Breast epithelium (tissue), 4 donors: ENCODE results near the gene GLIPR2. TPM values are rescaled to one million over a fixed set of nuclear protein-coding genes. Genes with fewer than 3 reads are reported as not detected.
"Not testable (repeated sequence)": the region's sequence is repeated elsewhere in the genome, so short reads cannot be mapped to it uniquely, and the experiment has no call there.

ENCODE experiments used
- DNase-seq, 2 donors: peaks; one replicate each; pipeline ENCODE4 v3.0.0-alpha.2; 2019; ENCODE audit warnings: low spot score in 2 of 2
- H3K27ac ChIP-seq, 2 donors: fragments of 200-600 bp; sonication (generic) in 1 of 2; one replicate each; pipeline ENCODE4 v1.5.1; 2016 to 2019; ENCODE audit warnings: mild to moderate bottlenecking in 1 of 2
- H3K27me3 ChIP-seq, 2 donors: fragments of 200-600 bp; sonication (generic) in 1 of 2; one replicate each; pipeline versions ENCODE4 v1.5.1 to v1.6.0; 2017 to 2019; ENCODE audit warnings: control low read depth in 1 of 2, mild to moderate bottlenecking in 1 of 2
- H3K36me3 ChIP-seq: fragments of 200-600 bp; one replicate; pipeline ENCODE4 v1.5.1; 2019
- H3K4me1 ChIP-seq, 2 donors: fragments of 200-600 bp; sonication (generic); one replicate each; pipeline ENCODE4 v1.5.1; 2016 to 2019; ENCODE audit warnings: control low read depth in 1 of 2
- H3K4me3 ChIP-seq, 3 donors: fragments of 200-600 bp; sonication (generic); 1 replicate in 2 of 3; 2 replicates in 1 of 3; pipeline ENCODE4 v1.5.1; 2016 to 2019; ENCODE audit warnings: mild to moderate bottlenecking in 3 of 3, moderate library complexity in 2 of 3
- H3K9me3 ChIP-seq, 2 donors: fragments of 200-600 bp; sonication (generic) in 1 of 2; one replicate each; pipeline ENCODE4 v1.5.1; 2016 to 2019; ENCODE audit warnings: control low read depth in 1 of 2
- POLR2A ChIP-seq: fragments of 450-650 bp; IDR thresholded peaks from one replicate; pipeline ENCODE4 v1.6.1; 2016; ENCODE audit warnings: antibody characterized with exemption, mild to moderate bottlenecking, moderate library complexity
- POLR2AphosphoS5 ChIP-seq, 3 donors: sonication (generic); formaldehyde crosslinking; IDR thresholded peaks; one replicate each; pipeline ENCODE4 v1.6.1; 2017; ENCODE audit warnings: antibody characterized with exemption in 3 of 3
- intact Hi-C: fragments of 100-400 bp; cut with DNase I; formaldehyde crosslinking; loops from one replicate; pipeline ENCODE4 v1.15.1; 2023; ENCODE audit warnings: low total_unique reads
- total RNA-seq, 3 donors: library from RNA; depleted of rRNA; stranded (reverse); fragments of >200 nt; gene quantifications; one replicate each; pipeline ENCODE4 v1.1.0, GENCODE V29; 2016
- TF ChIP-seq, protein P1 (sequence below), 3 donors: fragments of 450-650 bp; IDR thresholded peaks; one replicate each; pipeline ENCODE4 v1.5.1; 2016 to 2017; ENCODE audit warnings: antibody characterized with exemption in 3 of 3, mild to moderate bottlenecking in 3 of 3, moderate library complexity in 3 of 3

Gene GLIPR2
- total RNA-seq, 3 donors from 2014 or later, result 16.5 to 57.4 (median 26.9) TPM

DNA sequence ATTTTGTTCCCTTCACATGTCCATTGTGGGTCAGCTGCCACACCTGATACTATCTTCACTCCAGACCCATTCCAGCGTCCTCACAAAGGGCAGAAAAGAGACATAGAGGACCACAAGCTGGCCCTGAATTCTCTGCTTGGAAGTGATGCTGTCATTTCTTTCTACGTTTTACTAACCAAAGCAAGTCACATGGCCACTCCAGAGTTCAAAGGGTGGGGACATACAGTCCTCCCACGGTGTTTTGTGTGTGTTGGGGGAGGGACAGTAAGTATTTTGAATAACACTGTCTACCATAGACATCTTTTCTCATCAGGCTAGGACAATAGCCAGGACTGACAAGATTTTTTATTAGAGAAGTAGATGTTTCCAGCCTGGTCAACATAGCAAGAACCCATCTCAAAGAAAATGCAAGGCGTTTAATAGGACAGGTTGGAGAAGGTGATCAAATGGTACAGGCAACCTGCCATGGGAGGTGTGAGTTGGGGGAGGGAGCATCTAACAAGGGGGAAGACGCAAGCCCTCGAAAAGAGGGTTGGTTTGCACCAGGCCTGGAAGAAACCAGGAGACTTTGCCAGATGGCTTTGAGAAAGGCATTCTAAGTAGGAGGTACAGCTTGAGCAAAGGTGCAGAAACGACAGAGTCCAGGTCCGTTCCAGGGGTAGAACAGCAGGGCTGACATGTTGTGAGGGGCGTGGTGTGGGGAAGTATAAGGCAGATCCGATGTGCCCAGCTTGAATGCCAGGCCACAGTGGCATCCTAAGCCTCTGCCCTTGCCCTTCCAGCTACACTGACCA is 11.3 kb upstream of the GLIPR2 start:
- H3K36me3 ChIP-seq, result no peaks in the 10 kb centered on the region
- TF ChIP-seq POLR2A (no peak), POLR2AphosphoS5 (IDR thresholded peaks at IDR 0.05) (no peak)
- TF ChIP-seq, protein P1, sequence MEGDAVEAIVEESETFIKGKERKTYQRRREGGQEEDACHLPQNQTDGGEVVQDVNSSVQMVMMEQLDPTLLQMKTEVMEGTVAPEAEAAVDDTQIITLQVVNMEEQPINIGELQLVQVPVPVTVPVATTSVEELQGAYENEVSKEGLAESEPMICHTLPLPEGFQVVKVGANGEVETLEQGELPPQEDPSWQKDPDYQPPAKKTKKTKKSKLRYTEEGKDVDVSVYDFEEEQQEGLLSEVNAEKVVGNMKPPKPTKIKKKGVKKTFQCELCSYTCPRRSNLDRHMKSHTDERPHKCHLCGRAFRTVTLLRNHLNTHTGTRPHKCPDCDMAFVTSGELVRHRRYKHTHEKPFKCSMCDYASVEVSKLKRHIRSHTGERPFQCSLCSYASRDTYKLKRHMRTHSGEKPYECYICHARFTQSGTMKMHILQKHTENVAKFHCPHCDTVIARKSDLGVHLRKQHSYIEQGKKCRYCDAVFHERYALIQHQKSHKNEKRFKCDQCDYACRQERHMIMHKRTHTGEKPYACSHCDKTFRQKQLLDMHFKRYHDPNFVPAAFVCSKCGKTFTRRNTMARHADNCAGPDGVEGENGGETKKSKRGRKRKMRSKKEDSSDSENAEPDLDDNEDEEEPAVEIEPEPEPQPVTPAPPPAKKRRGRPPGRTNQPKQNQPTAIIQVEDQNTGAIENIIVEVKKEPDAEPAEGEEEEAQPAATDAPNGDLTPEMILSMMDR (IDR thresholded peaks at IDR 0.05), result no peak
- no peak overlapping the region for H3K4me3 ChIP-seq
- H3K4me1 ChIP-seq, result no peaks in the 10 kb centered on the region
- H3K27ac ChIP-seq, result no peak overlapping the region
- no peak for DNase-seq
- no peaks in the 10 kb centered on the region for H3K9me3 ChIP-seq
- intact Hi-C loops, result no loop called here
- no peaks in the 10 kb centered on the region for H3K27me3 ChIP-seq

DNA sequence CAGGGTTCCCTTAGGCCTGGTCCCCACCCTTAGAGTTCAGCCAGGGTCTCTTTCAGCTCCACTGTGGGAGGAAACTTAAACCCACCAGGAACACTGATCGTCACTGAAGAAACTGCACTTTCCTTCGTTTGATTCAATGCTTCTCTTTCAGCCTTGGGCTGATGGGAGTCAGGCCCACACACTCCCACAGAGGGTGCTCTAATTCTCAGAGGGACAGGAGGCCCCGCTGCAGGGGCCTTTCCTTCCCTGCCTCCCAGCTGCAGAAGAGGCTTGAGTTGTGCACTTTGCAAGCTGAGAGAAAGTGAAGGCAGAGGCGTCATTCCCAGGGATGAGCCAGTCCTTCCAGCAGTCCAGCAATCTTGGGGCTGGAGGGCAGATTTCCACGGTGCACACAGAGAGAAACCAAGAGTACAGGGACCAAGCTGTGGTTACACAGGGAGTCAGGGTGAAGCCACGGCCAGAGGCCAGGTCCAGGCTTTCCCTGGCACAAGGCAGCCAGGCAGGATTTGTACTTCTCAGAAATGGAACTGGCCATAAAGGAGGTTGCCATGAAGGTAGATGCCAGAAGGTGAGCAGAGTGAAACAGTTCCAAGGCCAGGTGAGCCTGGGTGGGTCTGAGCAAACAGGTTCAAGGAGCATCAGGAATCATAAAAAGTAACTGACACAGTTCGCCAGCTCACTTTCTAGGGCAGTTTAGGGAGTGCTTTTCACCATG is 10.4 kb upstream of the GLIPR2 start:
- no peaks in the 10 kb centered on the region for H3K36me3 ChIP-seq
- DNase-seq, result no peak
- H3K27ac ChIP-seq, result no peak overlapping the region
- intact Hi-C loops, result no loop called here
- no peaks in the 10 kb centered on the region for H3K27me3 ChIP-seq
- TF ChIP-seq POLR2A (no peak), POLR2AphosphoS5 (IDR thresholded peaks at IDR 0.05) (no peak)
- TF ChIP-seq, protein P1 (IDR thresholded peaks at IDR 0.05), result no peak
- no peaks in the 10 kb centered on the region for H3K4me1 ChIP-seq
- H3K9me3 ChIP-seq, result no peaks in the 10 kb centered on the region
- H3K4me3 ChIP-seq, result no peak overlapping the region

DNA sequence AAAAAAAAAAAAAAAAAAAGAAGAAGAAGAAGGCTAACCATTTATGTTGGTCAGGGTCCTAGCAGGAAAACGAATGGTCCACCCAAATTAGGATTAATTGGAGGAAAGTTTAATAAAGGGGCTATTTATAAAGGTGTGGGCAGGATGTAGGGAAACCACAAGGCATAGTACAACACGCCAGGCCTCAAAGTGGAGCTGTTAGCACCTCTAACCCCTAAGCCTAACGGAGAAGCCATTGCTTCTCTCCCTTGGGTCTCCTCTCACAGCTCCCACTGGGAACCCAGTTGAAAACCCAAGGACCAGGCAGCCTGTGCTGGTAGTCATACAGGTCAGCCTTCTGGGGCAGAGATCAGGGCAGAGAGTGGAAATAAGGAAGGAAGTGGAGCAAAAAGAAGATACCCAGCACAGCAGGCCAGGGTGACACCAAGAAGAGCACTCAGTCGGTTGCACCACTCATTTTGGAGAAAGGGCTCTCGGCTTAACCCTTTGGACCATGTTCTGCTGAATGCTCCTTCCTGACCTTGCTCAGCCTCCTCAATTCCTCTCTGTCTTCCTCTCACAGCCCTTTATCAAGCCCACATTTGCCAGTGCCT is 8.8 kb upstream of the GLIPR2 start:
- Histone ChIP-seq H3K36me3 (no peaks in the 10 kb centered on the region), H3K4me1 (no peaks in the 10 kb centered on the region), H3K9me3 (no peaks in the 10 kb centered on the region), H3K27me3 (no peaks in the 10 kb centered on the region), H3K27ac (no peak overlapping the region), H3K4me3 (no peak overlapping the region)
- DNase-seq, result no peak
- intact Hi-C loops, result no loop called here
- TF ChIP-seq, protein P1 (IDR thresholded peaks at IDR 0.05), result no peak

DNA sequence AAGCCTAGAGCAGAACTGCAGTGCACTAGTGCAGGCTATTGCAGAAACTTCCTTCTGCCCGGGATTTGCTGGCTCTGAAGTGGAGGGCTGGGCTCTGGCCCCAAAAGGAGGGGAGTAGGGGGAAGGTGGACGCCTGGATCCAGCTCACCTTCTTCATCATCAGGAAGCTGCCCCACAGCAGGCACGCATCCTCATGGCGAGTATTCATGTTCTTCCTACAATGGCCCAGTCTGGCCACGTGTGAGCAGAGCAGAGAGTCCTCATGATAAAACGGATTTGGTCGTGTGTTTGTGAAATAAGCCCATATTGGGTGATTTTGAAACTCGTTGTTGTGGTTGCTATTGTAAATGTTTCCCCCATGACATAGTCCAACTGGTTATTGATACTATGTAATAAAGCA is 8.2 kb upstream of the GLIPR2 start:
- no peaks in the 10 kb centered on the region for H3K9me3 ChIP-seq
- H3K27me3 ChIP-seq, result no peaks in the 10 kb centered on the region
- H3K27ac ChIP-seq, result no peak overlapping the region
- intact Hi-C loops, result no loop called here
- no peak for DNase-seq
- no peak overlapping the region for H3K4me3 ChIP-seq
- TF ChIP-seq POLR2AphosphoS5 (IDR thresholded peaks at IDR 0.05) (no peak), POLR2A (no peak)
- TF ChIP-seq, protein P1 (IDR thresholded peaks at IDR 0.05), result no peak
- no peaks in the 10 kb centered on the region for H3K36me3 ChIP-seq
- no peaks in the 10 kb centered on the region for H3K4me1 ChIP-seq

DNA sequence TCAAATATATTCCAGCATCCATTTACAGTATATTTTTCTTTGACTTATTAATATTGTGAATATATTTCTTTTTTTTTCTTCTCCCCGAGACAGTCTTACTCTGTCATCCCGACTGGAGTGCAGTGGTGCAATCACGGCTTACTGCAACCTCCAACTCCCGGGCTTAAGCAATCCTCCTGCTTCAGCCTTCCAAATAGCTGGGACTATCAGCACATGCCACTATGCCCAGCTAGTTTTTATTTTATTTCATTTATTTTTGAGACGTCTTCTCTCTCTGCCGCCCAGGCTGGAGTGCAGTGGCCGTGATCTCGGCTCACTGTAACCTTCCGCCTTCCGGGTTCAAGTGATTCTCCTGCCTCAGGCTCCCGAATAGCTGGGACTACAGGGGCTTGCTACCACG is 7.4 kb upstream of the GLIPR2 start:
- no peaks in the 10 kb centered on the region for H3K4me1 ChIP-seq
- intact Hi-C loops, result no loop called here

DNA sequence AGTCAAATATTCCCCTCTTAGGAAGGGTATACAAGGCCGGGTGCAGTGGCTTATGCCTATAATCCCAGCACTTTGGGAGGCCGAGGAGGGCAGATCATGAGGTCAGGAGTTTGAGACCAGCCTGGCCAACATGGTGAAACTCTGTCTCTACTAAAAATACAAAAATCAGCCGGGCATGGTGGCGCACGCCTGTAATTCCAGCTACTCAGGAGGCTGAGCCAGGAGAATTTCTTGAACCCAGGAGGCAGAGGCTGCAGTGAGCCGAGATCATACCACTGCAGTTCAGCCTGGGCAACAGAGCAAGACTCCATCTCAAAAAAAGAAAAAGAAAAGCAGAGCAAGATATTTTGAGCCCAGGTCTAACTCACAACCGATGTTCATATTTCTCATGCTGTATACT is 4.9 kb upstream of the GLIPR2 start:
- H3K4me1 ChIP-seq, intact Hi-C loops, H3K4me3 ChIP-seq, DNase-seq, H3K9me3 ChIP-seq, H3K27ac ChIP-seq, H3K27me3 ChIP-seq, H3K36me3 ChIP-seq: not testable (repeated sequence)

More for the DNA sequence above, 7.4 kb upstream of the GLIPR2 start:
- Histone ChIP-seq H3K27ac (no peak overlapping the region), H3K36me3 (no peaks in the 10 kb centered on the region), H3K4me3 (no peak overlapping the region), H3K27me3 (no peaks in the 10 kb centered on the region), H3K9me3 (no peaks in the 10 kb centered on the region)
- no peak for DNase-seq
- TF ChIP-seq POLR2A (no peak), POLR2AphosphoS5 (IDR thresholded peaks at IDR 0.05) (no peak)
- TF ChIP-seq, protein P1 (IDR thresholded peaks at IDR 0.05), result no peak
